H9 (cell line): ENCODE measurements around the gene TARBP1. TPM values are rescaled to one million over a fixed set of nuclear protein-coding genes. Genes with fewer than 3 reads are reported as not detected.

ENCODE experiments used
- DNase-seq: peaks from one replicate; pipeline ENCODE4 v3.0.0-alpha.2; 2017
- H2AFZ ChIP-seq: one replicate; pipeline ENCODE4 v1.6.1; 2013; ENCODE audit warnings: mild to moderate bottlenecking, low read length, control low read depth, moderate library complexity
- H2AK5ac ChIP-seq: 2 replicates; pipeline ENCODE4 v1.6.1; 2013; ENCODE audit warnings: low read length, control low read depth, mixed read lengths; ENCODE audit not compliant: insufficient read length
- H2BK120ac ChIP-seq: one replicate; pipeline ENCODE4 v1.6.1; 2013; ENCODE audit warnings: low read depth, mild to moderate bottlenecking, low read length, control low read depth, inconsistent platforms; ENCODE audit not compliant: poor library complexity, severe bottlenecking
- H2BK12ac ChIP-seq: 2 replicates; pipeline ENCODE4 v1.6.1; 2013; ENCODE audit warnings: low read length, control low read depth, mixed read lengths, low read depth; ENCODE audit not compliant: insufficient read length
- H2BK15ac ChIP-seq: 2 replicates; pipeline ENCODE4 v1.6.1; 2013; ENCODE audit warnings: low read depth, low read length, control low read depth
- H2BK20ac ChIP-seq: one replicate; pipeline ENCODE4 v1.6.1; 2013; ENCODE audit warnings: low read depth, mild to moderate bottlenecking, low read length, control low read depth, inconsistent platforms; ENCODE audit not compliant: poor library complexity, severe bottlenecking
- H2BK5ac ChIP-seq: 2 replicates; pipeline ENCODE4 v1.6.1; 2013; ENCODE audit warnings: low read length, control low read depth, mixed read lengths; ENCODE audit not compliant: insufficient read length
- H3K14ac ChIP-seq: 2 replicates; pipeline ENCODE4 v1.6.1; 2013; ENCODE audit warnings: low read length, control low read depth; ENCODE audit not compliant: insufficient read depth
- H3K18ac ChIP-seq: 2 replicates; pipeline ENCODE4 v1.6.1; 2013; ENCODE audit warnings: low read depth, mild to moderate bottlenecking, mixed read lengths, low read length, control low read depth; ENCODE audit not compliant: insufficient read length
- H3K23ac ChIP-seq: 2 replicates; pipeline ENCODE4 v1.6.1; 2013; ENCODE audit warnings: low read length, control low read depth, mixed read lengths, low read depth; ENCODE audit not compliant: insufficient read length
- H3K23me2 ChIP-seq: 2 replicates; pipeline ENCODE4 v1.6.1; 2013; ENCODE audit warnings: low read depth, mild to moderate bottlenecking, mixed read lengths, low read length, control low read depth; ENCODE audit not compliant: insufficient read length, poor library complexity, severe bottlenecking
- H3K27ac ChIP-seq: 2 replicates; pipeline ENCODE4 v1.5.1; 2013; ENCODE audit warnings: low read length, control low read depth, mixed read lengths, low read depth; ENCODE audit not compliant: insufficient read length
- H3K27me3 ChIP-seq: 2 replicates; pipeline ENCODE4 v1.6.1; 2013; ENCODE audit warnings: low read length, control low read depth, inconsistent platforms; ENCODE audit not compliant: insufficient read depth
- H3K4ac ChIP-seq: 2 replicates; pipeline ENCODE4 v1.6.1; 2013; ENCODE audit warnings: low read depth, mild to moderate bottlenecking, control low read depth, inconsistent platforms, low read length, moderate library complexity
- H3K4me1 ChIP-seq: 2 replicates; pipeline ENCODE4 v1.6.1; 2013; ENCODE audit warnings: low read length, control low read depth, inconsistent platforms; ENCODE audit not compliant: insufficient read depth
- H3K4me2 ChIP-seq: 2 replicates; pipeline ENCODE4 v1.6.1; 2013; ENCODE audit warnings: low read length, control low read depth, mixed read lengths; ENCODE audit not compliant: insufficient read length, insufficient read depth
- H3K56ac ChIP-seq: 2 replicates; pipeline ENCODE4 v1.6.1; 2013; ENCODE audit warnings: low read depth, mild to moderate bottlenecking, mixed read lengths, low read length, control low read depth; ENCODE audit not compliant: insufficient read length
- H3K79me1 ChIP-seq: 2 replicates; pipeline ENCODE4 v1.6.1; 2013; ENCODE audit warnings: low read depth, mild to moderate bottlenecking, moderate library complexity, low read length, control low read depth, inconsistent platforms; ENCODE audit not compliant: insufficient read depth, poor library complexity, severe bottlenecking
- H3K79me2 ChIP-seq: 2 replicates; pipeline ENCODE4 v1.6.1; 2013; ENCODE audit warnings: low read length, control low read depth, inconsistent platforms; ENCODE audit not compliant: insufficient read depth
- H3K9ac ChIP-seq: 2 replicates; pipeline ENCODE4 v1.6.1; 2013; ENCODE audit warnings: low read length, control low read depth, mixed read lengths; ENCODE audit not compliant: insufficient read length; ENCODE audit errors: extremely low read depth
- H3K9me3 ChIP-seq: one replicate; pipeline ENCODE4 v1.6.1; 2013; ENCODE audit warnings: low read depth, low read length, inconsistent platforms; ENCODE audit not compliant: control insufficient read depth
- H3T11ph ChIP-seq: one replicate; pipeline ENCODE4 v1.6.1; 2013; ENCODE audit warnings: mild to moderate bottlenecking, low read length, control low read depth, inconsistent platforms
- H4K20me1 ChIP-seq: one replicate; pipeline ENCODE4 v1.6.1; 2013; ENCODE audit not compliant: control insufficient read depth, insufficient read length, insufficient read depth
- H4K5ac ChIP-seq: 2 replicates; pipeline ENCODE4 v1.6.1; 2013; ENCODE audit warnings: low read depth, mild to moderate bottlenecking, mixed read lengths, low read length, control low read depth; ENCODE audit not compliant: insufficient read length
- H4K8ac ChIP-seq: replicated peaks from 2 replicates; pipeline ENCODE4 v1.6.1; 2013; ENCODE audit warnings: low read length, control low read depth, mixed read lengths, low read depth; ENCODE audit not compliant: insufficient read length
- H4K91ac ChIP-seq: 2 replicates; pipeline ENCODE4 v1.6.1; 2013; ENCODE audit warnings: low read depth, mild to moderate bottlenecking, moderate library complexity, mixed read lengths, low read length, control low read depth; ENCODE audit not compliant: insufficient read length
- H3K27ac Mint-ChIP-seq, 3 experiments: 2 replicates in 2 of 3; 3 replicates in 1 of 3; pipeline ENCODE4 v1.8.0; 2020 to 2021; ENCODE audit warnings: mixed read lengths in 3 of 3, mild to moderate bottlenecking in 1 of 3, moderate library complexity in 1 of 3
- H3K27me3 Mint-ChIP-seq: 2 replicates; pipeline ENCODE4 v1.8.0; 2021; ENCODE audit warnings: low read depth, mild to moderate bottlenecking, moderate library complexity, mixed read lengths
- H3K36me3 Mint-ChIP-seq, 3 experiments: 2 replicates in 2 of 3; 3 replicates in 1 of 3; pipeline ENCODE4 v1.8.0; 2020 to 2021; ENCODE audit warnings: low read depth in 3 of 3, mixed read lengths in 3 of 3; ENCODE audit not compliant: insufficient read depth in 1 of 3
- H3K4me1 Mint-ChIP-seq, 2 experiments: 2 replicates each; pipeline ENCODE4 v1.8.0; 2020; ENCODE audit warnings: mixed read lengths in 2 of 2
- H3K4me3 Mint-ChIP-seq, 2 experiments: 2 replicates in 1 of 2; 3 replicates in 1 of 2; pipeline ENCODE4 v1.8.0; 2020 to 2021; ENCODE audit warnings: mild to moderate bottlenecking in 2 of 2, mixed read lengths in 2 of 2, moderate library complexity in 1 of 2
- H3K9me3 Mint-ChIP-seq, 2 experiments: 2 replicates in 1 of 2; 3 replicates in 1 of 2; pipeline ENCODE4 v1.8.0; 2020; ENCODE audit warnings: mild to moderate bottlenecking in 2 of 2, mixed read lengths in 2 of 2, moderate library complexity in 1 of 2
- CTCF ChIP-seq: fragments of 200-600 bp; sonication (generic); conservative IDR thresholded peaks from 3 replicates; pipeline ENCODE4 v1.8.0; 2021; ENCODE audit warnings: antibody characterized with exemption, mild to moderate bottlenecking
- WGBS: extraction: QIAGEN DNeasy Blood & Tissue Kit; methylation state at CpG from one replicate; pipeline ENCODE4 v1.1.7; 2013; ENCODE audit warnings: missing lambda C conversion rate, low lambda C conversion rate, mixed read lengths; ENCODE audit not compliant: insufficient read length; ENCODE audit errors: extremely low coverage; 5-methylcytosine and 5-hydroxymethylcytosine counted together
- total RNA-seq: library from RNA; stranded (reverse); gene quantifications from 2 replicates; pipeline ENCODE4 v1.2.1, GENCODE V29; 2021

Gene TARBP1
- total RNA-seq, 1 experiment from 2014 or later = 20.2 TPM

- H3K27ac ChIP-seq = no peak overlapping the region
These were observed 10.7 kb upstream of the TARBP1 start for GRCh38 chr1:234489698-234490077.

More at GRCh38 chr1:234489698-234490077, 10.7 kb upstream of the TARBP1 start:
- peaks cover 2% of the 10 kb centered on the region for H3K4me1 ChIP-seq
- H3K56ac ChIP-seq = no peak overlapping the region
- no peaks in the 10 kb centered on the region for H3K27me3 ChIP-seq
- no peaks in the 10 kb centered on the region for H3K79me2 ChIP-seq
- Mint-ChIP-seq H3K4me1 (peaks cover 32% of the 10 kb centered on the region in 2 experiments), H3K27ac (no peak overlapping the region), H3K27me3 (peaks cover 42% of the 10 kb centered on the region), H3K9me3 (no peaks in the 10 kb centered on the region; a peak in 1 of 5 replicates), H3K4me3 (no peak overlapping the region), H3K36me3 (no peaks in the 10 kb centered on the region)
- no peaks in the 10 kb centered on the region for H4K20me1 ChIP-seq
- H3K23me2 ChIP-seq = no peaks in the 10 kb centered on the region
- no peak overlapping the region for H3T11ph ChIP-seq
- H2BK15ac ChIP-seq = no peak overlapping the region
- no CpG with 5 or more reads among the region's 2 CpGs for WGBS
- no peak overlapping the region for H3K4me2 ChIP-seq
- no peaks in the 10 kb centered on the region for H3K79me1 ChIP-seq
- no peak overlapping the region for H4K8ac ChIP-seq
- H4K91ac ChIP-seq = no peak overlapping the region
- H3K9ac ChIP-seq = no peak overlapping the region
- no peaks in the 10 kb centered on the region for H3K9me3 ChIP-seq
- H2BK12ac ChIP-seq = no peak overlapping the region
- no peak overlapping the region for H2BK120ac ChIP-seq
- H4K5ac ChIP-seq = no peak overlapping the region
- H3K14ac ChIP-seq = no peak overlapping the region
- H2BK20ac ChIP-seq = no peak overlapping the region
- no peak overlapping the region for H2BK5ac ChIP-seq
- no peak overlapping the region for H3K18ac ChIP-seq
- H3K23ac ChIP-seq = no peak overlapping the region
- no peak for DNase-seq
- no peak overlapping the region for H2AFZ ChIP-seq
- no peak for TF ChIP-seq CTCF
- no peak overlapping the region for H3K4ac ChIP-seq
- no peak overlapping the region for H2AK5ac ChIP-seq
